OCI-LY1 (cell line): ENCODE results near the gene TMX1.

Source experiments
- H2AFZ ChIP-seq: fragments of 200-600 bp; sonication (generic), shearing (Covaris generic); 2 replicates; pipeline ENCODE4 v1.6.0; 2014; ENCODE audit warnings: antibody characterized with exemption, mild to moderate bottlenecking, low read length
- H3F3A ChIP-seq: fragments of 200-600 bp; sonication (generic), shearing (Covaris generic); 2 replicates; pipeline ENCODE4 v1.6.0; 2014; ENCODE audit warnings: mild to moderate bottlenecking, antibody characterized with exemption, low read length, moderate library complexity; ENCODE audit not compliant: insufficient read depth
- H3K27ac ChIP-seq: fragments of 200-600 bp; sonication (generic); 2 replicates; pipeline ENCODE4 v1.5.1; 2014; ENCODE audit warnings: low read length, mixed run types, mild to moderate bottlenecking, low read depth; ENCODE audit not compliant: poor library complexity, severe bottlenecking
- H3K27me3 ChIP-seq: fragments of 200-600 bp; sonication (generic); 2 replicates; pipeline ENCODE4 v1.6.0; 2014; ENCODE audit warnings: antibody characterized with exemption, mild to moderate bottlenecking, low read length, moderate library complexity; ENCODE audit not compliant: insufficient read depth
- H3K36me3 ChIP-seq: fragments of 200-600 bp; sonication (generic); 2 replicates; pipeline ENCODE4 v1.6.1; 2014; ENCODE audit warnings: mild to moderate bottlenecking, antibody characterized with exemption, low read length, moderate library complexity, mixed read lengths; ENCODE audit not compliant: insufficient read depth
- H3K4me1 ChIP-seq: fragments of 200-600 bp; sonication (generic); 2 replicates; pipeline ENCODE4 v1.5.1; 2014; ENCODE audit warnings: mild to moderate bottlenecking, low read length, moderate library complexity; ENCODE audit not compliant: insufficient read depth, severe bottlenecking
- H3K4me2 ChIP-seq: fragments of 200-600 bp; sonication (generic), shearing (Covaris generic); 2 replicates; pipeline ENCODE4 v1.6.1; 2014; ENCODE audit warnings: low read length
- H3K4me3 ChIP-seq: fragments of 200-600 bp; sonication (generic); 2 replicates; pipeline ENCODE4 v1.5.1; 2014; ENCODE audit warnings: low read length, low read depth, mild to moderate bottlenecking, mixed read lengths; ENCODE audit not compliant: poor library complexity, severe bottlenecking
- H3K79me2 ChIP-seq: fragments of 200-600 bp; shearing (Covaris generic); 2 replicates; pipeline ENCODE4 v1.6.1; 2016; ENCODE audit warnings: mixed run types, low read length, mixed read lengths; ENCODE audit not compliant: insufficient read depth
- H3K9ac ChIP-seq: fragments of 200-600 bp; sonication (generic), shearing (Covaris generic); 2 replicates; pipeline ENCODE4 v1.6.1; 2014; ENCODE audit warnings: mild to moderate bottlenecking, low read length, mixed read lengths
- H3K9me2 ChIP-seq: fragments of 200-600 bp; sonication (generic), shearing (Covaris generic); 2 replicates; pipeline ENCODE4 v1.6.1; 2014; ENCODE audit warnings: low read depth, mild to moderate bottlenecking, low read length, mixed read lengths
- H3K9me3 ChIP-seq: fragments of 200-600 bp; shearing (Covaris generic); 2 replicates; pipeline ENCODE4 v1.6.1; 2014; ENCODE audit warnings: low read length, mixed read lengths
- H4K20me1 ChIP-seq: fragments of 200-600 bp; sonication (generic), shearing (Covaris generic); 2 replicates; pipeline ENCODE4 v1.6.0; 2016; ENCODE audit warnings: mild to moderate bottlenecking, low read length; ENCODE audit not compliant: insufficient read depth
- CTCF ChIP-seq: fragments of 200-600 bp; sonication (generic), shearing (Covaris generic); IDR thresholded peaks from 2 replicates; pipeline ENCODE4 v1.5.1; 2017; ENCODE audit warnings: mild to moderate bottlenecking, antibody characterized with exemption, low read length, moderate library complexity, mixed read lengths
- EZH2 ChIP-seq: fragments of 200-600 bp; sonication (generic), shearing (Covaris generic); IDR thresholded peaks from 2 replicates; pipeline ENCODE4 v1.8.0; 2017; ENCODE audit warnings: borderline replicate concordance, mixed run types, mild to moderate bottlenecking, antibody characterized with exemption, low read length, moderate library complexity, mixed read lengths

The TMX1 gene

GRCh38 chr14:51210594-51210993 lies 29.5 kb upstream of the TMX1 start:
- H3K27ac ChIP-seq = no peak overlapping the region
- H3K4me2 ChIP-seq = no peak overlapping the region
- no peaks in the 10 kb centered on the region for H3K79me2 ChIP-seq
- no peaks in the 10 kb centered on the region for H3F3A ChIP-seq
- H3K27me3 ChIP-seq = no peaks in the 10 kb centered on the region
- TF ChIP-seq CTCF (no peak), EZH2 (no peak)
- no peak overlapping the region for H3K4me3 ChIP-seq
- H3K36me3 ChIP-seq = no peaks in the 10 kb centered on the region
- H4K20me1 ChIP-seq = no peaks in the 10 kb centered on the region
- H3K4me1 ChIP-seq = no peaks in the 10 kb centered on the region
- H3K9me2 ChIP-seq = no peaks in the 10 kb centered on the region
- H2AFZ ChIP-seq = no peak overlapping the region
- H3K9me3 ChIP-seq = no peaks in the 10 kb centered on the region
- H3K9ac ChIP-seq = no peak overlapping the region

GRCh38 chr14:51211149-51211548 lies 28.9 kb upstream of the TMX1 start:
- H4K20me1 ChIP-seq = no peaks in the 10 kb centered on the region
- no peaks in the 10 kb centered on the region for H3K4me1 ChIP-seq
- H3K36me3 ChIP-seq = no peaks in the 10 kb centered on the region
- H3K9ac ChIP-seq = no peak overlapping the region
- no peaks in the 10 kb centered on the region for H3F3A ChIP-seq
- no peak overlapping the region for H3K4me3 ChIP-seq
- H3K9me2 ChIP-seq = no peaks in the 10 kb centered on the region
- TF ChIP-seq CTCF = no peak
- no peak for TF ChIP-seq EZH2
- H3K4me2 ChIP-seq = no peak overlapping the region
- H3K79me2 ChIP-seq = no peaks in the 10 kb centered on the region
- H3K27me3 ChIP-seq = no peaks in the 10 kb centered on the region
- H2AFZ ChIP-seq = no peak overlapping the region
- H3K27ac ChIP-seq = no peak overlapping the region
- H3K9me3 ChIP-seq = no peaks in the 10 kb centered on the region

GRCh38 chr14:51216602-51217001 lies 23.4 kb upstream of the TMX1 start:
- Histone ChIP-seq H3F3A (no peaks in the 10 kb centered on the region), H3K36me3 (no peaks in the 10 kb centered on the region), H3K27ac (no peak overlapping the region)

More at GRCh38 chr14:51216602-51217001, 23.4 kb upstream of the TMX1 start:
- no peaks in the 10 kb centered on the region for H3K79me2 ChIP-seq
- H3K9me2 ChIP-seq = no peaks in the 10 kb centered on the region
- no peak overlapping the region for H3K4me2 ChIP-seq
- no peak overlapping the region for H3K4me3 ChIP-seq
- H3K9ac ChIP-seq = no peak overlapping the region
- H3K9me3 ChIP-seq = no peaks in the 10 kb centered on the region
- H4K20me1 ChIP-seq = no peaks in the 10 kb centered on the region
- TF ChIP-seq EZH2 = no peak
- no peak for TF ChIP-seq CTCF
- no peaks in the 10 kb centered on the region for H3K4me1 ChIP-seq
- H2AFZ ChIP-seq = no peak overlapping the region
- H3K27me3 ChIP-seq = no peaks in the 10 kb centered on the region
